Measurements from ENCODE around the gene ZNF407. TPM values are rescaled to one million over a fixed set of nuclear protein-coding genes. Genes with fewer than 3 reads are reported as not detected.

The ZNF407 gene
- total and polyA plus RNA-seq, 11 donors: 3.8 to 14.7 (median 11.5) TPM

DNA sequence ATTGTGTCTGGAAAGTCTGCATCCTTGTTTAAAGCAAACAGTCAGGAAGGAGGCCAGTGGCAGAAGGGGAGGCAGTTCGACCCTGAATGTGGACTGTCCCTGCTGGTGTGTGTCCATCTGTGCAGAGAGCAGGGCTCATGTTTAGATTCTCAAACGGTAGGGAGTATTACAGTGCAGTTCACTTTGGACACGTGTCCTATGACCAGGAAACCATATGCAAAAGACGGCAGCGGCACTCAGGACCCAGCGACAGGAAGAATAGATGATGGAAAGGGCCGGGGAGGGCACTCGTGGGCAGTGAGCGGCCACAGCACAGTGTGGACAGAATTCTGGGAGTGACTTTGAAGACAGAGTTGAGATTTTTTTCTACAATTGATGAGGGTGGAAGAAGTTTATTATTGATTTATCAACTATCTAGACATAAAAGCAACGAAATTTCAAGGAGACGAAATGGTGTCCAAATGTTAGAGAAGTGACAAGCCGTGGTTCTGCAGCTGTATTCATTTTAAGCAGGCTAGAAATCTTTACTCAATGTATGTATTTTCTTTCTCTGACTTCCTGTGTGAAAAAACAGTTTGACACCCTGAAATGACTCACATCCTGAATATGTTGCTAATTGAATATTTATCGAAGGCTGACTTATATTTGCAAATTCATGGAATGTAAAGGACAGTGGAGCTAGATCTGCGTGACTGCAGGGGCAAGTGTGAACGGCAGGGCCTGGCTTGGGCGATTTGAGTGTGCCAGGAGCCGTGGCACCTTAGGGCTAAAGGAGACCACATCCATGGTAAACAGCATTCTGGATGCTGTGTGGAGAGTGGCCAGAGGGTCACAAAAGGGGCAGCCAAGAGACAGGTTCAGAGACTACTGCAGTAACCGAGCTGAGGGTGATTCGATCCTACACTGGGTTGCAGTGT lies 397.1 kb downstream of the ZNF407 start:
- H3K36me3 ChIP-seq: no peaks in the 10 kb centered on the region
- no peak for TF ChIP-seq POLR2A (IDR thresholded peaks at IDR 0.05)
- TF ChIP-seq, protein P1, sequence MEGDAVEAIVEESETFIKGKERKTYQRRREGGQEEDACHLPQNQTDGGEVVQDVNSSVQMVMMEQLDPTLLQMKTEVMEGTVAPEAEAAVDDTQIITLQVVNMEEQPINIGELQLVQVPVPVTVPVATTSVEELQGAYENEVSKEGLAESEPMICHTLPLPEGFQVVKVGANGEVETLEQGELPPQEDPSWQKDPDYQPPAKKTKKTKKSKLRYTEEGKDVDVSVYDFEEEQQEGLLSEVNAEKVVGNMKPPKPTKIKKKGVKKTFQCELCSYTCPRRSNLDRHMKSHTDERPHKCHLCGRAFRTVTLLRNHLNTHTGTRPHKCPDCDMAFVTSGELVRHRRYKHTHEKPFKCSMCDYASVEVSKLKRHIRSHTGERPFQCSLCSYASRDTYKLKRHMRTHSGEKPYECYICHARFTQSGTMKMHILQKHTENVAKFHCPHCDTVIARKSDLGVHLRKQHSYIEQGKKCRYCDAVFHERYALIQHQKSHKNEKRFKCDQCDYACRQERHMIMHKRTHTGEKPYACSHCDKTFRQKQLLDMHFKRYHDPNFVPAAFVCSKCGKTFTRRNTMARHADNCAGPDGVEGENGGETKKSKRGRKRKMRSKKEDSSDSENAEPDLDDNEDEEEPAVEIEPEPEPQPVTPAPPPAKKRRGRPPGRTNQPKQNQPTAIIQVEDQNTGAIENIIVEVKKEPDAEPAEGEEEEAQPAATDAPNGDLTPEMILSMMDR (IDR thresholded peaks at IDR 0.05): no peak
- H3K27ac ChIP-seq: peak overlapping the region in 1 of 12 donors; percentile 87
- 66 to 77% (median 73%) methylated on average over 19 of the region's 19 CpGs for WGBS, 4 donors
- H3K4me1 ChIP-seq: peaks cover 0 to 64% (median 0%) of the 10 kb centered on the region in 12 donors
- peak in 1 of 5 donors; percentile 64 for DNase-seq
- H3K9me3 ChIP-seq: no peaks in the 10 kb centered on the region
- no peaks in the 10 kb centered on the region for H3K27me3 ChIP-seq
- ATAC-seq: peak in 2 of 4 donors; percentile 39 to 48
- peak overlapping the region in 1 of 12 donors; percentile 26 for H3K4me3 ChIP-seq
- intact Hi-C loops (cut with DNase I): no loop called here

DNA sequence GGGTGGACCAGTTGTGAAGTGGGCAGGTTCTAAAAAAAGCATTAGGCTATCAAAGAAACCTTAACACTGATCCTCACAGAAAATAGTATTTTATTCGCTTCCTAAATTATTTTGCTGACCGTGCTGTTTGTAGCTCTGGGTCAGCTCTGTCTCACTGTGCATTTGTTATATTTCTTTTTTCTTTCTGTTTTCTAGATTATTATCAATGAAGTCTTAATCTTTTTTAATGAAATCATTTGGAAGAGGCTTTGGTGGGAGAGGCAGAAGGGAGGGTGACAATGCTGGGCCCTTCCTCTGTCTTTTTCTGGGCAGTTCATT lies 397.7 kb downstream of the ZNF407 start:
- TF ChIP-seq, protein P1 (IDR thresholded peaks at IDR 0.05): no peak
- no peak for TF ChIP-seq POLR2A (IDR thresholded peaks at IDR 0.05)
- Histone ChIP-seq H3K27ac (peak overlapping the region in 1 of 12 donors; percentile 87), H3K4me1 (peaks cover 0 to 57% (median 0%) of the 10 kb centered on the region in 12 donors), H3K36me3 (no peaks in the 10 kb centered on the region), H3K27me3 (no peaks in the 10 kb centered on the region), H3K4me3 (peak overlapping the region in 1 of 12 donors; percentile 26), H3K9me3 (no peaks in the 10 kb centered on the region)
- DNase-seq (no peak), ATAC-seq (no peak)
- 91 to 97% (median 93%) methylated on average over 2 of the region's 2 CpGs for WGBS, 4 donors
- intact Hi-C loops (cut with DNase I): no loop called here

DNA sequence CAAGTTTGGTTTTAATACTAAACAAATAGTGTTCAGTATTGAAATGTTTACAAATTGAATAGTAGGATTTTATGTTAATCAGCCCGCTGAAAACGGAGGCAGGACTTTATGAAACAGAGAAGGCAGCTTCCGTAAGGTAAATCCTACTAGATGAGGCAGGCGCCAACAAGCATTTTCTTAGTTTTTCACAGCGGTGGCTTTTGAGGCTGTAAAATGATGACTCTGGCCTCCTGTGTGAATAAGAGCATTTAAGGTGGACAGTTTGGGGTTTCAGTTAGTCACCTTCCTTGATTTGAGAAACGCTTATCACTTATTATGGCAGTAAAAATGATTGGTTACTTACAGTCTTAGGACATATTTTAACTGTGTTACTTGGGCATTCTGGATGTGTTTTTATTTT lies 398.4 kb downstream of the ZNF407 start:
- WGBS, 4 donors: 95 to 98% (median 96%) methylated on average over 6 of the region's 6 CpGs
- intact Hi-C loops (cut with DNase I): no loop called here
- Histone ChIP-seq H3K36me3 (no peaks in the 10 kb centered on the region), H3K9me3 (no peaks in the 10 kb centered on the region), H3K27ac (peak overlapping the region in 1 of 12 donors; percentile 87), H3K27me3 (no peaks in the 10 kb centered on the region), H3K4me3 (no peak overlapping the region), H3K4me1 (peaks cover 0 to 51% (median 0%) of the 10 kb centered on the region in 12 donors)
- ATAC-seq (no peak), DNase-seq (no peak)
- no peak for TF ChIP-seq POLR2A (IDR thresholded peaks at IDR 0.05)
- TF ChIP-seq, protein P1 (IDR thresholded peaks at IDR 0.05): no peak

DNA sequence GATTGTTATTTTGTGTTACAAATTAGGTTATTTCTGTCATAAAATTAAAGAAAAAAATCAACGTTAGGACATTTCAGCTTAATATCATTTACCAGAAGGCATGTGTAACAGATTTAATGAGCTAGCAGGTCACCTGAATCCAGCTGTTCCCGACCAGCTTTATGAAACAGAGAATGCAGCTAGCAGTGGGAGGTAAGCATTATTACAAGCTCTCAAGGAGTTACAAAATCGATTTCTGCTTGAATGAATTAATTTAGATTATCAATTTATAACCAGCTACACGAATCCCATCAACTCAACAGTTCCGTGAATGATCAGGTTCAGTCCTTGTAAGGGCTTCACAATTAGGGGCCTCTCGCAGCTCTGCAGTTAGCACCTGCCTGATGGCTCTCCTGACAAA lies 399.3 kb downstream of the ZNF407 start:
- DNase-seq: no peak
- Histone ChIP-seq H3K4me3 (no peak overlapping the region), H3K36me3 (no peaks in the 10 kb centered on the region), H3K27ac (no peak overlapping the region), H3K4me1 (peaks cover 0 to 41% (median 0%) of the 10 kb centered on the region in 12 donors), H3K27me3 (no peaks in the 10 kb centered on the region), H3K9me3 (no peaks in the 10 kb centered on the region)
- intact Hi-C loops (cut with DNase I): no loop called here
- 92 to 96% (median 93%) methylated on average over 6 of the region's 6 CpGs for WGBS, 4 donors
- TF ChIP-seq, protein P1 (IDR thresholded peaks at IDR 0.05): no peak
- no peak for TF ChIP-seq POLR2A (IDR thresholded peaks at IDR 0.05)
- ATAC-seq: no peak

Measured in heart left ventricle (tissue), 16 donors.